G401 (cell line): ENCODE measurements around the gene ADARB1. TPM values are rescaled to one million over a fixed set of nuclear protein-coding genes. Genes with fewer than 3 reads are reported as not detected.

ENCODE experiments used
- DNase-seq: peaks from one replicate; pipeline ENCODE4 v3.0.0-alpha.2; 2015; ENCODE audit warnings: low spot score
- in situ Hi-C: cut with HindIII; loops from 2 replicates; pipeline ENCODE4 v1.10.0; 2016; ENCODE audit warnings: low sequenced_read_pairs, mixed read lengths
- total RNA-seq: library from RNA; depleted of rRNA; stranded (reverse); fragments of >200 nt; shearing (Covaris generic); gene quantifications from 2 replicates; pipeline ENCODE4 v1.2.3, GENCODE V29; 2014

ADARB1 gene
- total RNA-seq, 1 experiment from 2014 or later = 68.1 TPM

DNA sequence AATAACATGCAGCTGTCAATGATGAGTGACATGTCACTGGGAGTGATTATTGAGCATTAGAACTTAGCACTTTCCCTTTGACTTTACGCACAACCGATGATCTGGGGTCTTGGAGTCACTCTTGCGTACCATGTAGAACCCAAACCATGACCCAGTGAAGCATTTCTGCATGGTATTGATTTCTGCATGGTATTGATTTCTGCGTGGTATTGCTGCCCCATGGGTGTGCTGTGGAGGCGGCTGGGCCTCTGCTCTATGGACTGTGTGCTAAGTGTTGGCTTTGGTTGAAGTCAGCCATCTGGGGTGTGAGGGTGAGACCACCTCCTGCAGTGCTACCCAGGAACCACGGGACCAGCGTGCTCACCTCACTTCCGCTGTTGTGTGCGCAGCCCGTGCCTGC lies 98.0 kb downstream of the ADARB1 start:
- no peak for DNase-seq
- in situ Hi-C loops = no loop called here

- in situ Hi-C loops = no loop called here
- DNase-seq = no peak
Measured at GRCh38 chr21:45175326-45176095, 101.1 kb downstream of the ADARB1 start.

DNA sequence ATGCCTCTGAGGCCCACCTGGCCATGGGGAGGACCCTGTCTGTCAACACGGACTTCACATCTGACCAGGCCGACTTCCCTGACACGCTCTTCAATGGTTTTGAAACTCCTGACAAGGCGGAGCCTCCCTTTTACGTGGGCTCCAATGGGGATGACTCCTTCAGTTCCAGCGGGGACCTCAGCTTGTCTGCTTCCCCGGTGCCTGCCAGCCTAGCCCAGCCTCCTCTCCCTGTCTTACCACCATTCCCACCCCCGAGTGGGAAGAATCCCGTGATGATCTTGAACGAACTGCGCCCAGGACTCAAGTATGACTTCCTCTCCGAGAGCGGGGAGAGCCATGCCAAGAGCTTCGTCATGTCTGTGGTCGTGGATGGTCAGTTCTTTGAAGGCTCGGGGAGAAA lies 101.8 kb downstream of the ADARB1 start:
- DNase-seq = no peak
- in situ Hi-C loops = no loop called here

GRCh38 chr21:45177039-45177438 lies 102.7 kb downstream of the ADARB1 start:
- in situ Hi-C loops = no loop called here
- no peak for DNase-seq

GRCh38 chr21:45178070-45178608 lies 103.8 kb downstream of the ADARB1 start:
- DNase-seq = no peak
- in situ Hi-C loops = no loop called here

GRCh38 chr21:45178971-45179370 lies 104.6 kb downstream of the ADARB1 start:
- in situ Hi-C loops = no loop called here
- no peak for DNase-seq

DNA sequence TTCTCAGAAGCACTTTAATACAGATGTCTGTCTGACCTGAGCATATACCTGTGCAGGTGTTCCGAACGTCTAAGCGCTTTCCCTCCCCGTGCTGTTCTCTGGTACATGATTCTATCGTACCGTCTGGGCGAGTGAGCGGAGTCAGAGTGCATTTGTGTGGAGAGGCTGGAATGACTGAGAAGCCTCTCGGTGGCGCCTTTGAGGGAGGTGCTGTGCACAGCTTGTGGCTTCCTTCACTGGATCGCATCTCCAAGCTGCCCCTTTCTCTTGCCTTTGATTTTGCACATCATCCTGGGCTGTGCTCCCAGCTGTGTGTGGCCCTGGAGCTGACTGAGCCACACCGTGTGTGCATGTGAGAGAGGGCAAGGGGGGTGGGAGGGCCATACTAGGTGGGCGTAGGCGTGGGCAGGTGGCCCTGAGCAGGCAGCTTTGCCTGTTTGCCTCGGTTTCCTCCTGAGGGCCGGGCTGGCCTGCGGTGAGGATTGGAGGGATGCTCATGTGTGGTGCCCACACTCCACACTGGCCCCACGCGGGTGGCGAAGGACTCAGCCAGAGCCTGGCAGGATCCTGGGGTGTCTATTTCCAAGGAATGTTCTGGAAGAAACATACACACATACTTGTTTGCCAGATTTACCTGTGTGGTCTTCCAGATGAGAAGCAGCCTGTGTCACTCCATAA lies 105.3 kb downstream of the ADARB1 start:
- DNase-seq = no peak
- in situ Hi-C loops = no loop called here

- DNase-seq = no peak
- in situ Hi-C loops = no loop called here
Measured at GRCh38 chr21:45180246-45180599, 105.8 kb downstream of the ADARB1 start.

GRCh38 chr21:45182958-45183357 lies 108.6 kb downstream of the ADARB1 start:
- no peak for DNase-seq
- in situ Hi-C loops = no loop called here

- no peak for DNase-seq
- in situ Hi-C loops = no loop called here
Measured at GRCh38 chr21:45183852-45184251, 109.5 kb downstream of the ADARB1 start.

GRCh38 chr21:45184869-45185268 lies 110.5 kb downstream of the ADARB1 start:
- in situ Hi-C loops = no loop called here
- no peak for DNase-seq

- no peak for DNase-seq
Measured at GRCh38 chr21:45186709-45187108, 112.3 kb downstream of the ADARB1 start.

DNA sequence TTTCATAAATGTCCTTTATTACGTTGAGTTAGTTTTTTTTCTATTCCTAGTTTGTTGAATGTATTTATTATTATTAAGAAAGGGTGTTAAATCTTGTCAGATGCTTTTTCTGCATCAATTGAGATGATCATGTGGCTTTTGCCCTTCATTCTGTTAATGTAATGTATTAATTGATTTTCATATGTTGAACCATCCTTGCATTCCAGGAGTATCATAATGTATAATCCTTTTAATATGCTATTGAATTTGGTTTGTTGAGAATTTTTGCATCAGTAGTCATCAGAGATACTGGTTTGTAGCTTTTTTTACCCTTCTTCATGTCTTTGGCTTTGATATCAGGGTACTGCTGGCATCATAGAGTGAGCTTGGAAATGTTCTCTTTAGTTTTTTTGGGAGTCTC lies 113.3 kb downstream of the ADARB1 start:
- DNase-seq = no peak
- in situ Hi-C loops = no loop called here

More at GRCh38 chr21:45186709-45187108, 112.3 kb downstream of the ADARB1 start:
- in situ Hi-C loops = no loop called here

- DNase-seq = no peak
- in situ Hi-C loops = no loop called here
Measured at GRCh38 chr21:45190013-45190412, 115.6 kb downstream of the ADARB1 start.

DNA sequence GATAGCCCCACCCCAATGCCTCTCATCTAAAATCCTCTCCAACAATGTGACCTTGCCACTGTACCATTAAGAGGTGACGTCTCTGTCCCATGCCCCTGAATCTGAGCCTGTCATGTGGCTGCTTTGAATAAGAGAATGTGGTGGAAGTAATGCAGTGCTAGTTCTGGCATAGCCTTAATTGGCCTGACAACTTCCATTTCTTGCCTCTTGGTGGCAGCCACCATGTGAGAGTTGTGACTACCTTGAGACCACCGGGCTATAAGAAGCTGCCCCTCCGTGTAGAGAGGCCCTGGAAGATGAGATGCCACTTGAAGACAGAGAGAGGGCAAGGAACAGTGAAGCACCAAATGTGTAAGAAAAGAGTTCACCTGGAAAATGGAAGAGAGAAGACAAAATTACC lies 118.0 kb downstream of the ADARB1 start:
- in situ Hi-C loops = no loop called here
- no peak for DNase-seq

DNA sequence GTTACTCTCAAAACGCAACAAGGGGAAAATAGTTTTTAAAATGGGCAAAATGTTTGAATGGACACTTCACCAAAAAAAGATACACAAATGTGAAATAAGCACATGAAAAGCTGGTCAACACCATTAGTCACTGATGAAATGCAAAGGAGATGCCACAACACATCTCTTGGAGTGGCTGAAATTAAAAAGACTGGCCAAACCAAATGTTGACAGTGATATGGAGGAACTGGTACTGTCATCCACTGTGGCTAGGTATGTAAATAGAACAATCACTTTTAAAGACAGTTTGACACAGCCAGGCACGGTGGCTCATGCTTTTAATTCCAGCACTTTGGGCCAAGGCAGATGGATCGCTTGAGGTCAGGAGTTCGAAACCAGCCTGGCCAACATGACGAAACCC lies 122.2 kb downstream of the ADARB1 start:
- in situ Hi-C loops = no loop called here
- no peak for DNase-seq

DNA sequence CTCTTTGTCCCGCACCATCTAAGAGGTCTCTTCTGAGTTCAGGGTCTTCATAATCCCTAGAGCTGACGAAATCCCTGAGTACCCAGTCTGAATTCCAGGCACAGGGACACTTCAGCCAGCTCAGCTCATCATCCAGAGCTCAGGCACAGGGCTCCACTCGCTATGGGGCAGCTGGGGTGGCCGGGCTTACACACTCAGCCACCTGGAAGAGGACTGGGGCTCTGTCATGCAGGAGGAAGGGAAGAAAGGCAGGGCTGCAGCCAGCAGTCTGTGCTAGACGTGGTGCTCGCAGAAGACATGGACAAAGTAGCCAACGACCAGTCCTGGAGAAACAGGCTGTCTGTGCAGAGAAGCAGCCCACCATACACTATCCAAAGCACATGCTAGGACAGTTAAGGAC lies 124.8 kb downstream of the ADARB1 start:
- in situ Hi-C loops = no loop called here
- DNase-seq = no peak

- no peak for DNase-seq
- in situ Hi-C loops = no loop called here
Measured at GRCh38 chr21:45200031-45200430, 125.7 kb downstream of the ADARB1 start.

DNA sequence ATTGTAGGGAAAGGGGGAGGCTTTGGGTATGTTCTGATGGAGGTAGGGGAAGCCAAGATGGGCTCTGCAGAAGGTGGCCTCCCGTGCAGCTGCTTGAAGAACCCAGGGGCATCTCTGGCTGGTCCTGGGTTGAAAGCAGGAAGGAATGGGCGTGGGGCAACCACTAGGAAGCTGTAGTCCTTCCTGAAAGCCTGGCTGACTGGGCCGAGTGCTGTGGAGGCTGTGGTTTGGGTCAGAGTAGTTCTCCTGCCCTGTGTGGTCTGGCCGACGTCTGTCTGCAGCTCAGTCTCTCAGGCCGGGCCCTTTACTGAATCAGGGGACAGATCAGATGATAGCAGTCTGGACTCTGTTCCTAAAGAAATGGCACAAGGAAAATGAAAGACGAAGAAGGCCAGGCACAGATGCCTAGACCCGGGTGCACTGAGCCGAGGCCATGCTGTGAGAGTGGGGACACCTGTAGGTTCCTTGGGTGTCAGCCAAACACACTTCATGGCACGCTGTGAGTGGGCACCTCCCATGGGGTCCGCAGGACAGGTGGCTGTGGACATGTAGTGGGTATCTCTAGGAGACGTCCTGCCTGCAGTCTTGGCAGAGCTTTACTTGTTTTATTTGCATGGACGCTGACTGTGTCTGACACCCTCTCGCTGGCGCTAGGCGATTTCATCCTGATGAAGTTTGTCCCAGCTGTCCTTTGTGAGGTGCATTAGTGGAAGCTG lies 126.4 kb downstream of the ADARB1 start:
- in situ Hi-C loops = no loop called here
- peak; percentile 18 for DNase-seq

GRCh38 chr21:45202344-45202743 lies 128.0 kb downstream of the ADARB1 start:
- no peak for DNase-seq
- in situ Hi-C loops = no loop called here
